ENCODE measurements around the gene SENP7.

The SENP7 gene

DNA sequence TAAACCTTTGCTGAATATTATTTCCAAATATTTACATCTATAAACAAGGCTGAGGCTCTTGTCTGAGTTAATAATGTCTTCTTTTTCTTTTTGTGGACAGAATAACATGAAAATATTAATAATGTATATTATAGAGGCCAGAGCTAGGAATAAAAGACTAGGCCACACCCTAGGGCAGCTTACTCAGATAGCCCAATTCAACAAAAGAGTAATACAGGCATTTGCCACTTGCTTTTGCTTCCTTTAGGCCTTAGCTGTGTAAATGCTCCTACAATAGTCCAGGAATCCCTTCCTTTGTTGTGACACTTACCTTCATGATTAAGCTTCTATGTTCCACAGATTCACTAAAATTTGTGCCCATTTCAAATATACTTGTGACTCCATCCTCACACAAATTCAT lies 209.2 kb downstream of the SENP7 start:
- H3K4me3 ChIP-seq (ENCODE audit: low read length): no peak overlapping the region
- no peak for DNase-seq (ENCODE audit: low read depth)
- TF ChIP-seq CTCF (conservative IDR thresholded peaks at IDR 0.05; ENCODE audit: low read depth, low read length): no peak

GRCh38 chr3:101303089-101303731 lies 209.8 kb downstream of the SENP7 start:
- DNase-seq (ENCODE audit: low read depth): no peak
- TF ChIP-seq CTCF (conservative IDR thresholded peaks at IDR 0.05; ENCODE audit: low read depth, low read length): no peak
- no peak overlapping the region for H3K4me3 ChIP-seq (ENCODE audit: low read length)

DNA sequence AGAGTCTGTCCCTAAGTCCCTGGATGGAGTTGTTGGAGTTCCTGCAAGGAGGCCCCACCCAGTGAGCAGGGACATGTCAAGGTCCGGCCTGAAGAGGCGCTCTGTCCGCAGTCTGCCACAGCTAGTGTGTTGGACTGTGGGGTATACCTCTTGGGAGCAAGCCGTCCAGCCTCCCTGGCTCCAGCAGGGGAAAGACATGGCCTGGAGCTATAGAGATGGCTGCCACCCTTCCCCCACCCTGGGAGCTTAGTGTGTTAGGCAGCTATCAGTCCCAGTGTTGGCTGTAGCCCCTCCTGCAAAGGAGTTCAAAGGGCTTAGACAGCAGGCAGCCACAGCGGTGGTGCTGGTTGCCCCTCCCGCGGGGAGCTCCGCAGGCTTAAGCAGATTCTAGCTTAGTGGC lies 212.9 kb downstream of the SENP7 start:
- no peak for TF ChIP-seq CTCF (conservative IDR thresholded peaks at IDR 0.05; ENCODE audit: low read depth, low read length)
- DNase-seq (ENCODE audit: low read depth): no peak
- no peak overlapping the region for H3K4me3 ChIP-seq (ENCODE audit: low read length)

GRCh38 chr3:101292027-101292426 lies 221.0 kb downstream of the SENP7 start:
- no peak for TF ChIP-seq CTCF (conservative IDR thresholded peaks at IDR 0.05; ENCODE audit: low read depth, low read length)
- H3K4me3 ChIP-seq (ENCODE audit: low read length): no peak overlapping the region
- no peak for DNase-seq (ENCODE audit: low read depth)

DNA sequence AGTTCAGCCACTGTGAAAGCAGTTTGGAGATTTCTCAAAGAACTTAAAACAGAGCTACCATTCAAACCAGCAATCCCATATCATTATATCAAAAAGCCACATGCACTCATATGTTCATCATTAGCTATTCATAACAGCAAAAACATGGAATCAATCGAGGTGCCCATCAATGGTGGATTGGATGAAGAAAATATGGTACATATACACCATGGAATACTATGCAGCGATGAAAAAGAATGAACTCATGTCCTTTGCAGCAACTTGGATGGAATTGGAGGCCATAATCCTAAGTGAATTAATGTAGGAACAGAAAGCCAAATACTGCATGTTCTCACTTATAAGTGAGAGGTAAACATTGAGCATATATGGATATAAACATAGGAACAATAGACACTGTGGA lies 224.7 kb downstream of the SENP7 start:
- no peak overlapping the region for H3K4me3 ChIP-seq (ENCODE audit: low read length)
- TF ChIP-seq CTCF (conservative IDR thresholded peaks at IDR 0.05; ENCODE audit: low read depth, low read length): no peak
- DNase-seq (ENCODE audit: low read depth): no peak

GRCh38 chr3:101284757-101285156 lies 228.3 kb downstream of the SENP7 start:
- H3K4me3 ChIP-seq (ENCODE audit: low read length): no peak overlapping the region
- no peak for TF ChIP-seq CTCF (conservative IDR thresholded peaks at IDR 0.05; ENCODE audit: low read depth, low read length)
- DNase-seq (ENCODE audit: low read depth): no peak

GRCh38 chr3:101281521-101282030 lies 231.4 kb downstream of the SENP7 start:
- no peak overlapping the region for H3K4me3 ChIP-seq (ENCODE audit: low read length)
- DNase-seq (ENCODE audit: low read depth): no peak
- TF ChIP-seq CTCF (conservative IDR thresholded peaks at IDR 0.05; ENCODE audit: low read depth, low read length): no peak

Data from retinal pigment epithelial cell (primary cell).